ENCODE results near the gene C3orf38. TPM values are rescaled to one million over a fixed set of nuclear protein-coding genes. Genes with fewer than 3 reads are reported as not detected.
"Not testable (repeated sequence)": the region's sequence is repeated elsewhere in the genome, so short reads cannot be mapped to it uniquely, and the experiment has no call there.

Gene C3orf38
- 10 to 100 TPM; 21.4 to 35.2 (median 26.7) TPM for polyA plus RNA-seq (ENCODE audit: insufficient read depth in 1 of 5, insufficient read length in 5 of 5, low replicate concordance in 1 of 5)
- long read RNA-seq, donor 1, transcript C3orf38-201 (3 exons, 2,633 nt), result major isoform, 8 of 24 reads
- long read RNA-seq, donor 1, partial matches to known transcripts, result 16 of 24 reads
- long read RNA-seq, donor 1, other reads (novel, unspliced or antisense), result 0 of 24 reads
- long read RNA-seq, donor 2, partial matches to known transcripts, result 9 of 13 reads
- long read RNA-seq, donor 2, other reads (novel, unspliced or antisense), result 0 of 13 reads
- long read RNA-seq, donor 3, transcript C3orf38-201 (3 exons, 2,633 nt), result major isoform, 6 of 6 reads
- long read RNA-seq, donor 3, partial matches to known transcripts, result 0 of 6 reads
- long read RNA-seq, donor 3, other reads (novel, unspliced or antisense), result 0 of 6 reads
- long read RNA-seq, donor 4, transcript C3orf38-201 (3 exons, 2,633 nt), result major isoform, 6 of 16 reads
- long read RNA-seq, donor 4, partial matches to known transcripts, result 10 of 16 reads
- long read RNA-seq, donor 4, other reads (novel, unspliced or antisense), result 0 of 16 reads
- long read RNA-seq, donor 5, transcript C3orf38-201 (3 exons, 2,633 nt), result major isoform, 13 of 13 reads
- long read RNA-seq, donor 5, partial matches to known transcripts, result 0 of 13 reads
- long read RNA-seq, donor 5, other reads (novel, unspliced or antisense), result 0 of 13 reads
- long read RNA-seq, donor 6, transcript C3orf38-201 (3 exons, 2,633 nt), result major isoform, 9 of 9 reads
- long read RNA-seq, donor 6, partial matches to known transcripts, result 0 of 9 reads
- long read RNA-seq, donor 6, other reads (novel, unspliced or antisense), result 0 of 9 reads
- long read RNA-seq, donor 7, transcript C3orf38-201 (3 exons, 2,633 nt), result major isoform, 5 of 5 reads
- long read RNA-seq, donor 7, partial matches to known transcripts, result 0 of 5 reads
- long read RNA-seq, donor 7, other reads (novel, unspliced or antisense), result 0 of 5 reads
- long read RNA-seq, donor 8, partial matches to known transcripts, result 0 of 3 reads
- long read RNA-seq, donor 8, other reads (novel, unspliced or antisense), result 0 of 3 reads

- DNase-seq, result peak; percentile 91 to 92
Observed at GRCh38 chr3:88149509-88150362, at the start of gene C3orf38. Gene C3orf38 (plus strand): TSS chr3:88149959. CDS start chr3:88150053, 94 bp downstream.

GRCh38 chr3:88101142-88101541, 48.6 kb upstream of the C3orf38 start:
- no peak for DNase-seq

GRCh38 chr3:88105325-88105724, 44.4 kb upstream of the C3orf38 start:
- no peak for DNase-seq

- no peak for DNase-seq
Observed at GRCh38 chr3:88112289-88112688, 37.5 kb upstream of the C3orf38 start.

- peak; percentile 30 to 51 for DNase-seq
Observed at GRCh38 chr3:88113311-88114162, 36.2 kb upstream of the C3orf38 start.

- no peak for DNase-seq
Observed at GRCh38 chr3:88114878-88115549, 34.7 kb upstream of the C3orf38 start.

GRCh38 chr3:88117683-88118082, 32.1 kb upstream of the C3orf38 start:
- DNase-seq, result no peak

- DNase-seq, result not testable (repeated sequence)
Observed at GRCh38 chr3:88118603-88119002, 31.2 kb upstream of the C3orf38 start.

GRCh38 chr3:88123526-88123925, 26.2 kb upstream of the C3orf38 start:
- DNase-seq, result no peak

- DNase-seq, result no peak
Observed at GRCh38 chr3:88131695-88132094, 18.1 kb upstream of the C3orf38 start.

- DNase-seq, result no peak
Observed at GRCh38 chr3:88132894-88133293, 16.9 kb upstream of the C3orf38 start.

GRCh38 chr3:88133711-88134263, 16.0 kb upstream of the C3orf38 start:
- DNase-seq, result no peak

GRCh38 chr3:88137836-88138235, 11.9 kb upstream of the C3orf38 start:
- no peak for DNase-seq

GRCh38 chr3:88141458-88142083, 8.2 kb upstream of the C3orf38 start:
- no peak for DNase-seq

- no peak for DNase-seq
Observed at GRCh38 chr3:88142094-88142624, 7.6 kb upstream of the C3orf38 start.

- DNase-seq, result no peak
Observed at GRCh38 chr3:88147261-88147660, 2.5 kb upstream of the C3orf38 start.

GRCh38 chr3:88148651-88149050, 1.1 kb upstream of the C3orf38 start:
- DNase-seq, result no peak

- no peak for DNase-seq
Observed at GRCh38 chr3:88149101-88149508, 654 bp upstream of the C3orf38 start.

GRCh38 chr3:88150371-88150770, 612 bp downstream of the C3orf38 start:
- peak in 1 of 2 donors; percentile 4 for DNase-seq
